NCI-H2227 (cell line): ENCODE data around the gene KAT14.
"Not testable (repeated sequence)": the region's sequence is repeated elsewhere in the genome, so short reads cannot be mapped to it uniquely, and the experiment has no call there.

Experiments
- DNase-seq: peaks from one replicate; lab custom pipeline; 2025; ENCODE audit not compliant: unreplicated experiment; lab: John Stamatoyannopoulos, UW

Gene KAT14

GRCh38 chr20:18156045-18156444 is 18.4 kb downstream of the KAT14 start:
- DNase-seq = no peak

DNA sequence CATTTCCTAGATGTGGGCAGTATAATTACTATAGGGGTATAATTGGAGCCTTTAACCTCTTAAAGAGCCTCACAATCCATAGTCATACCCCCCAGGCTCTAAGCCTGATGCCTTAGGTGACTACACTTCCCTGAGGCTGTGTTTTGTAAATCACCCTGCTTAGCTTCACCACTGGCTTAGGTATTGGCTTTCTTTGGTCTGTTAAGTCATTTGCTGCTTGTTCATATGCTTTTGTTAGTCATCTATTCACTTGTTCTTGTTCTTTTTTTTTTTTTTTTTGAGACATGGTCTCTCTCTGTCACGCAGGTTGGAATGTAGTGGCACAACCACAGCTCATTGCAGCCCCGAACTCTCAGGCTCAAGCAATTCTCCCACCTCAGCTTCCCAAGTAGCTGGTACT is 26.7 kb downstream of the KAT14 start:
- DNase-seq = no peak

GRCh38 chr20:18165553-18165952 is 27.9 kb downstream of the KAT14 start:
- DNase-seq = no peak

DNA sequence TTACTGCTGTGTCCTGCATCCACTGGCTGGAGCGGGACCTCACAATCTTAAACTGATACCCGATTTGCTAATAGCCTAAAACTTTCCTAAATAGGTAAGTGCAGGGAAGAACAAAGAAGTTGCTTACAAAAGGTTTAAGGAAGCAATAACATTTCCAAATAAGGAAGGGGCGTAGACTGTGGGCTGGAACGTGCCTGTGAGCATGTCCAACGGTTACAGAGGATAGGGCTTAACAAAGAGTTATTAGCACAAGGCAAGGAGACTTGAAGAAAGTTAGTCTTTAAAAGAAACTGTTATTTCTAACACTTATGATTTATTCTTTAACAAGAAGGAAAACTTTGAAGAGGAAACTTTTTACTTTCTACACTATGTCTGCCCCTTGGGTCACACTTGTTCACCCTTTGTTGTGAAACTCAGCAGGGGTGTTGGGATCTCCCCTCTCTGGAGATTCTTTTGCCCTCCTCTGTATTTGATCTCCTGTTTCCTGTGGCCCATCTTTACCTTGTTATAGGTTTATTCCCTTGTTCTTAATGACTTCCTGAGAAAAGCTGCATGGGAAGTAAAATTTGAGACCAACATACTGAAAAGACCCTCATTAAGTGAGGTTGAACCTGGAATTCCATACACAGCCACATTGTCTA is 28.7 kb downstream of the KAT14 start:
- no peak for DNase-seq

- no peak for DNase-seq
These were observed 29.3 kb downstream of the KAT14 start for GRCh38 chr20:18166950-18167349.

DNA sequence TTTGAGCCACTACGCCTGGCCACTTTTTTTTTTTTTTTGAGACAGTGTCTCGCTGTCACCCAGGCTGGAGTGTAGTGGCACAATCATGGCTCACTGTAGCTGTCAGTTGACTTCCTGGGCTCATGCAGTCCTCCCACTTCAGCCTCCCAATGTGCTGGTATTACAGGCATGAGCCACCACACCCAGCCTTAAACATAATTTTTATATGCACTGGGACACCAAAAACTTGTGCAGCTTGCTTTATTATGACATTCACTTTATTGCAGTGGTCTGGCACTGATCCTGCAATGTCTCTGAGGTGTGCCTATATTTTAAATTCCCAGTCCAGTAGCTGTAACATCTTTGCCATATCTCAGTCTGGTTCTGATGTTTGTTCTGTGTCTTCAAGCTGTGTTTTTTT is 34.7 kb downstream of the KAT14 start:
- no peak for DNase-seq

- DNase-seq = no peak
These were observed 37.4 kb downstream of the KAT14 start for GRCh38 chr20:18174906-18175683.

GRCh38 chr20:18176318-18176785 is 38.7 kb downstream of the KAT14 start:
- no peak for DNase-seq

DNA sequence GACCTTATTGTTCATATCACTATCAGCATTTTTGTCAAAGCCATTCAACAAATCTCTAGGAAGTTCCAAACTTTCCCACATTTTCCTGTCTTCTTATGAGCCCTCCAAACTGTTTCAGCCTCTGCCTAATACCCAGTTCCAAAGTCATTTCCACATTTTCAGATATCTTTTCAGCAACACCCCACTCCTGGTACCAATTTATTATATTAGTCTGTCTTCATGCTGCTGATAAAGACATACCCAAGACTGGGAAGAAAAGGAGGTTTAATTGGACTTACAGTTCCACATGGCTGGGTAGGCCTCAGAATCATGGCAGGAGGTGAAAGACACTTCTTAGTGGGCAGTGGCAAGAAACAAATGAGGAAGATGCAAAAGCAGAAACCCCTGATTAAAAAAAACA is 42.7 kb downstream of the KAT14 start:
- DNase-seq = not testable (repeated sequence)

- no peak for DNase-seq
These were observed 43.2 kb downstream of the KAT14 start for GRCh38 chr20:18180815-18181214.

DNA sequence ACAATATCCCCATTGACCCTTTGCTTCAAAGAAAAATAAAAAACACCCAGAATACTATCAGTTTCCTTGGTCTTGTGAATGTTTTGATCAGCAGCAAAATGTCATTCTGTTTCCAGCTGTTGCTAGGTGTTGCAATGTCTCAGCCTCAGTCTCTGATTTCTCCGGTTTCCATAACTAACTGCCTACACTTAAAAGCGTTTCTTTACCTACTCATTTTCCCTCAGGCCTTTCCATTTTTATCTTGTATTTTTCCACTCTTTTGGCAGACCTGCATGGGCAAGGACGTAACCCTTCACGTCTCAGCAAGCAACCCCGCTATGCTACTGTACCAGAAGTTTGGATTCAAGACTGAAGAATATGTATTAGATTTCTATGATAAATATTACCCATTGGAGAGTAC is 49.4 kb downstream of the KAT14 start:
- no peak for DNase-seq

DNA sequence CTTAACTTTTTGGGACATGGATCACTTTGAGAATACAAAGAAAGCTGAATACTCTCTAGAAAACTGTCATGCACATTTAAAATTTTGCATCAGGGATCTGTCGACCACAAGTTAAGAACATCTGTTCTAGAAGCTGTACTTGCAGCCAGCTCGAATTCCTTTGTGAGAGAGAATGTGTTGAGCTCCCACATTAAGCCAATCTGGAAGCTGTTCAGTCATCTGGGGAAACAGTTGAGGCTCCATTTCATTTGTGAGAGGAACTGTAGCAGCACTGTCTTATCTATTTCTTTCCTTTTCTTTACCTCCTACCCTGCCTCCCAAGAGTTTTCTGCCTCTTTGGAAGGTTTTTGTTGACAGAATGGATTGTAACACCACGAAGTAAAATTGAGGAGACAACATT is 50.8 kb downstream of the KAT14 start:
- no peak for DNase-seq

- DNase-seq = no peak
These were observed 52.9 kb downstream of the KAT14 start for GRCh38 chr20:18190338-18191233.

DNA sequence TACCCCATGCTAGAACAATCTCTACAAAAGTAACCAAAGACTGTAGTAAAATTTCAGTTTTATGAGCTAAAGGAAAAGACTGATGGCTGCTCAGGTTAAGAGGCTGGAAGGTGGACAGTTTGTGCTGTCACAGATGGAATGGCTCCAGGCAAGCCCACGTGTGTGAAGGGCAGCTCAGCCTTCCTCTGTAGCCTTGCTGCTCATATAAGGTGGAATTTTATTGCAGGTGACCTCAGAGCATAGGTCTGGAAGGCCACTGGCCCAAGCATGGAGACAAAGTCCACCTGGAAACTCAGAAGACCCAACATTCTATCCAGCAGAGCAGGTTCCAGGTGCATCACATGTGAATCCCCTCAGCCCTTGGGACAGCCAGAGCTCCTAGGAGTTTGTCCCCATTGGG is 53.6 kb downstream of the KAT14 start:
- no peak for DNase-seq

DNA sequence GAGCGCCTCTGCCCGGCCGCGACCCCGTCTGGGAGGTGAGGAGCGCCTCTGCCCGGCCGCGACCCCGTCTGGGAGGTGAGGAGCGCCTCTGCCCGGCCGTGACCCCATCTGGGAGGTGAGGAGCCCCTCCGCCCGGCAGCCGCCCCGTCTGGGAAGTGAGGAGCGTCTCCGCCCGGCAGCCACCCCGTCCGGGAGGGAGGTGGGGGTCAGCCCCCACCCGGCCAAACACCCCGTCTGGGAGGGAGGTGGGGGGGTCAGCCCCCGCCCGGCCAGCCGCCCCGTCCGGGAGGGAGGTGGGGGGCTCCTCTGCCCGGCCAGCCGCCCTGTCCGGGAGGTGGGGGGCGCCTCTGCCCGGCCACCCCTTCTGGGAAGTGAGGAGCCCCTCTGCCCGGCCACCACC is 56.8 kb downstream of the KAT14 start:
- DNase-seq = not testable (repeated sequence)

- no peak for DNase-seq
These were observed 58.3 kb downstream of the KAT14 start for GRCh38 chr20:18195931-18196330.

DNA sequence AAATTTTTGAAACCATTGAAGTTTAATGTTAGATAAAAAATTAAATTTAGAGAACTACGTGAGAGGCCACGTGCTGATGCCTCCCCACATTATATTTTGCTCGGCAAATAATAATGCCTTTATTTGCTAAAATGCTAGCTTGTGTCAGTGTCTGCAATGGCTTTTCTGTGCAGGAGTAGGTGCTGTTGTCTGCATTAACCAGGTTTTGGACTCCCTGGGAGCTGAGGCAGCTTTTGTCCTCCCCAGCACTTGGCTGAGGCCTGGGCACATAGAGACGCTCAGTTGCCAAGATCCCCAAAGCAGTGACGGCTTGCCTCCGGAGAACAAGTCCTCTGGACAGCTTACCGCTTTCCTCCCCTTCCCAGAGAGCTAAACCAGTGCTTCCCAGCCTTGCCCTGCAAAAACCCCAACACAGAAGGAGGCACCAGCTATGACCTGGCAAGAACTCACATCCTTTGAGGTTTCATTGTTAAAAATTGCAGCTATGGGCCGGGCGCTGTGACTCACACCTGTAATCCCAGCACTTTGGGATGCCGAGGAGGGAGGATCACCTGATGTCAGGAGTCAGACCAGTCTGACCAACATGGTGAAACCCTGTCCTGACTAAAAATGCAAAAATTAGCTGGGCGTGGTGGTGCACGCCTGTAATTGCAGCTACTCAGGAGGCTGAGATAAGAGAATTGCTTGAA is 59.9 kb downstream of the KAT14 start:
- no peak for DNase-seq

- DNase-seq = no peak
These were observed 65.3 kb downstream of the KAT14 start for GRCh38 chr20:18202966-18203365.

DNA sequence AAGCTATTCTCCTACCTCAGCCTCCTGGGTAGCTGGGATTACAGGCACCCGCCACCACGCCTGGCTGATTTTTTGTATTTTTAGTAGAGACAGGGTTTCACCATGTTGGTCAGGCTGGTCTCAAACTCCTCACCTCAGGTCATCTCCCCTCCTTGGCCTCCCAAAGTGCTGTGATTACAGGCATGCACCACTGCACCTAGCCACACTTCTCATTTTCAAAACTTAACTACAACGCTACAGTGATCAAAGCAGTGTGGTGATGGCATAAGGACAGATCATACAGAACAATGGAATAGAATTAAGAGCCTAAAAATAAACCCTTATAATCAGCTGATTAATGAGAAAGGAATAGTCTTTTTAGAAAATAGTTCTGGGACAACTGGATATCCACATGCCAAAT is 66.0 kb downstream of the KAT14 start:
- DNase-seq = not testable (repeated sequence)

GRCh38 chr20:18213002-18213401 is 75.3 kb downstream of the KAT14 start:
- no peak for DNase-seq

- DNase-seq = no peak
These were observed 77.9 kb downstream of the KAT14 start for GRCh38 chr20:18215566-18215965.
